Testis (tissue), 2 donors: ENCODE data around the gene RSPH4A.

Experiments used
- POLR2A ChIP-seq: fragments of 450-650 bp; IDR thresholded peaks from one replicate; pipeline ENCODE4 v1.6.1; 2017; ENCODE audit warnings: antibody characterized with exemption, mild to moderate bottlenecking, moderate library complexity
- TF ChIP-seq, protein P1 (sequence below), 3 experiments: fragments of 450-650 bp in 2 of 3; fragments of 200-600 bp in 1 of 3; sonication (generic) in 1 of 3; IDR thresholded peaks; one replicate each; pipeline ENCODE4 v1.5.1; 2016 to 2019; ENCODE audit warnings: antibody characterized with exemption in 3 of 3, mild to moderate bottlenecking in 2 of 3, moderate library complexity in 1 of 3

DNA sequence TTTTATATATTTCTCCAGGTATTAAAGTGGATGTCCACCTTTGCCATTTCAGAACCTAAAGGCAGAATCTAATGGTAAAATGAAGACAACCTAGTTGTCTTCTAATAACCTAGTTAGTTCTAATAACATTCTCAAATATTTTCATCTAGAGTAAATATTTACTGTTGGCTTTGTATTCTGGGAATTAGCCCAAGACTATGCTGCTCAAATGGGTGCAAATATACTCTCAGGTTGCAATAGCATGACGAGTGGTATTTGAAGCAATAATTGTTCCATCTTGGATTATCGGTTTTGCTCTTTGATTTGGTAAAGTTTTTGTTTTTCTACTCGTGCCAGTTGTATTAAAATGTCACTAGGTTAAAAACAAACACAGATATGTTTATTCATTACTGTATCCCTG, 21.0 kb upstream of the RSPH4A start:
- TF ChIP-seq, protein P1, sequence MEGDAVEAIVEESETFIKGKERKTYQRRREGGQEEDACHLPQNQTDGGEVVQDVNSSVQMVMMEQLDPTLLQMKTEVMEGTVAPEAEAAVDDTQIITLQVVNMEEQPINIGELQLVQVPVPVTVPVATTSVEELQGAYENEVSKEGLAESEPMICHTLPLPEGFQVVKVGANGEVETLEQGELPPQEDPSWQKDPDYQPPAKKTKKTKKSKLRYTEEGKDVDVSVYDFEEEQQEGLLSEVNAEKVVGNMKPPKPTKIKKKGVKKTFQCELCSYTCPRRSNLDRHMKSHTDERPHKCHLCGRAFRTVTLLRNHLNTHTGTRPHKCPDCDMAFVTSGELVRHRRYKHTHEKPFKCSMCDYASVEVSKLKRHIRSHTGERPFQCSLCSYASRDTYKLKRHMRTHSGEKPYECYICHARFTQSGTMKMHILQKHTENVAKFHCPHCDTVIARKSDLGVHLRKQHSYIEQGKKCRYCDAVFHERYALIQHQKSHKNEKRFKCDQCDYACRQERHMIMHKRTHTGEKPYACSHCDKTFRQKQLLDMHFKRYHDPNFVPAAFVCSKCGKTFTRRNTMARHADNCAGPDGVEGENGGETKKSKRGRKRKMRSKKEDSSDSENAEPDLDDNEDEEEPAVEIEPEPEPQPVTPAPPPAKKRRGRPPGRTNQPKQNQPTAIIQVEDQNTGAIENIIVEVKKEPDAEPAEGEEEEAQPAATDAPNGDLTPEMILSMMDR (IDR thresholded peaks at IDR 0.05): no peak
- no peak for TF ChIP-seq POLR2A
